HG03064 (cell line): ENCODE results near the gene FBXO10.
"Not testable (repeated sequence)": the region's sequence is repeated elsewhere in the genome, so short reads cannot be mapped to it uniquely, and the experiment has no call there.

ENCODE experiments used
- ATAC-seq: cut with Tn5 transposase; IDR thresholded peaks from one replicate; pipeline ENCODE4 v1.9.1; 2021; ENCODE audit warnings: low read depth; ENCODE audit not compliant: unreplicated experiment

FBXO10 gene

GRCh38 chr9:37486616-37487548 lies 89.3 kb downstream of the FBXO10 start:
- no peak for ATAC-seq

GRCh38 chr9:37486256-37486615 lies 89.9 kb downstream of the FBXO10 start:
- no peak for ATAC-seq

GRCh38 chr9:37485389-37486255 lies 90.6 kb downstream of the FBXO10 start, which contains the start of gene POLR1E:
POLR1E (plus strand) TSS chr9:37485948; CDS start chr9:37486048, 100 bp downstream.
- ATAC-seq = peak; percentile 93

GRCh38 chr9:37480759-37481158 lies 95.4 kb downstream of the FBXO10 start:
- no peak for ATAC-seq

GRCh38 chr9:37477987-37478619 lies 98.1 kb downstream of the FBXO10 start:
- not testable (repeated sequence) for ATAC-seq

GRCh38 chr9:37477443-37477842 lies 98.7 kb downstream of the FBXO10 start:
- ATAC-seq = not testable (repeated sequence)

- no peak for ATAC-seq
These were observed 99.2 kb downstream of the FBXO10 start for GRCh38 chr9:37476930-37477329.

GRCh38 chr9:37474438-37474837 lies 101.7 kb downstream of the FBXO10 start:
- ATAC-seq = no peak

GRCh38 chr9:37473982-37474381 lies 102.2 kb downstream of the FBXO10 start:
- ATAC-seq = not testable (repeated sequence)

GRCh38 chr9:37471942-37472684 lies 104.1 kb downstream of the FBXO10 start:
- ATAC-seq = no peak

GRCh38 chr9:37468620-37469019 lies 107.6 kb downstream of the FBXO10 start:
- ATAC-seq = no peak

GRCh38 chr9:37467530-37467929 lies 108.7 kb downstream of the FBXO10 start:
- not testable (repeated sequence) for ATAC-seq

GRCh38 chr9:37466037-37466709 lies 110.0 kb downstream of the FBXO10 start:
- ATAC-seq = no peak

- ATAC-seq = peak; percentile 76
These were observed 110.7 kb downstream of the FBXO10 start, which contains the start of gene ZBTB5 for GRCh38 chr9:37465249-37466036. ZBTB5 (minus strand) TSS chr9:37465450; CDS start chr9:37442551, 22,899 bp downstream.

- peak; percentile 28 for ATAC-seq
These were observed 111.5 kb downstream of the FBXO10 start for GRCh38 chr9:37464426-37465248.

GRCh38 chr9:37464006-37464405 lies 112.2 kb downstream of the FBXO10 start:
- no peak for ATAC-seq
